Middle frontal gyrus (tissue), 1 donor: ENCODE data around the gene GSK3B.

Experiments
- DNase-seq: peaks from one replicate; pipeline ENCODE4 v3.0.0-alpha.2; 2015; ENCODE audit warnings: low spot score; ENCODE audit errors: extremely low spot score

The GSK3B gene

GRCh38 chr3:120093911-120094775, at the start of gene GSK3B:
Gene GSK3B, minus strand, starts transcription at chr3:120094447. Its CDS starts 1,013 bp downstream, at chr3:120093434.
- no peak for DNase-seq

- DNase-seq: no peak
These were observed 49.4 kb upstream of the GSK3B start for GRCh38 chr3:120143676-120144075.

- DNase-seq: no peak
These were observed 48.0 kb upstream of the GSK3B start for GRCh38 chr3:120142236-120142635.

- DNase-seq: no peak
These were observed 46.0 kb upstream of the GSK3B start for GRCh38 chr3:120140098-120140742.

GRCh38 chr3:120139140-120139539, 44.9 kb upstream of the GSK3B start:
- no peak for DNase-seq

GRCh38 chr3:120137548-120137947, 43.3 kb upstream of the GSK3B start:
- no peak for DNase-seq

GRCh38 chr3:120130656-120131055, 36.4 kb upstream of the GSK3B start:
- DNase-seq: no peak

GRCh38 chr3:120129718-120130513, 35.7 kb upstream of the GSK3B start:
- no peak for DNase-seq

- DNase-seq: no peak
These were observed 34.8 kb upstream of the GSK3B start for GRCh38 chr3:120129051-120129450.

GRCh38 chr3:120125992-120126391, 31.7 kb upstream of the GSK3B start:
- no peak for DNase-seq

- no peak for DNase-seq
These were observed 25.7 kb upstream of the GSK3B start for GRCh38 chr3:120119846-120120510.

- no peak for DNase-seq
These were observed 20.7 kb upstream of the GSK3B start for GRCh38 chr3:120114981-120115380.

- DNase-seq: no peak
These were observed 20.1 kb upstream of the GSK3B start for GRCh38 chr3:120114376-120114775.

GRCh38 chr3:120113128-120114116, 19.2 kb upstream of the GSK3B start:
- no peak for DNase-seq

GRCh38 chr3:120111898-120112297, 17.7 kb upstream of the GSK3B start:
- no peak for DNase-seq

- DNase-seq: no peak
These were observed 9.0 kb upstream of the GSK3B start for GRCh38 chr3:120103276-120103675.

GRCh38 chr3:120102674-120103073, 8.4 kb upstream of the GSK3B start:
- DNase-seq: no peak

GRCh38 chr3:120102232-120102631, 8.0 kb upstream of the GSK3B start:
- no peak for DNase-seq

GRCh38 chr3:120101624-120102023, 7.4 kb upstream of the GSK3B start:
- no peak for DNase-seq

GRCh38 chr3:120100711-120101110, 6.5 kb upstream of the GSK3B start:
- DNase-seq: no peak
